Hepatocyte (in vitro differentiated cells): ENCODE results near the gene SLC19A2. TPM values are rescaled to one million over a fixed set of nuclear protein-coding genes. Genes with fewer than 3 reads are reported as not detected.
A peak's percentile ranks its signal among the peaks of the same experiment; 100 is the strongest.

Experiments used
- DNase-seq: peaks from one replicate; pipeline ENCODE4 v3.0.0-alpha.2; 2016; ENCODE audit warnings: low spot score
- H2AFZ ChIP-seq: fragments of 200-600 bp; sonication (generic); 2 replicates; pipeline ENCODE4 v1.6.0; 2016; ENCODE audit warnings: antibody characterized with exemption, mild to moderate bottlenecking
- H3K27ac ChIP-seq: fragments of 200-600 bp; sonication (generic); 2 replicates; pipeline ENCODE4 v1.5.1; 2016; ENCODE audit warnings: mild to moderate bottlenecking
- H3K27me3 ChIP-seq: fragments of 200-600 bp; sonication (generic); 2 replicates; pipeline ENCODE4 v1.6.1; 2016
- H3K36me3 ChIP-seq: fragments of 200-600 bp; sonication (generic); replicated peaks from 2 replicates; pipeline ENCODE4 v1.5.1; 2016; ENCODE audit warnings: low read depth; ENCODE audit not compliant: insufficient read depth
- H3K4me1 ChIP-seq: fragments of 200-600 bp; sonication (generic); 2 replicates; pipeline ENCODE4 v1.5.1; 2016; ENCODE audit warnings: mild to moderate bottlenecking, moderate library complexity; ENCODE audit not compliant: insufficient read depth
- H3K4me2 ChIP-seq: fragments of 200-600 bp; sonication (generic); 2 replicates; pipeline ENCODE4 v1.6.0; 2016
- H3K4me3 ChIP-seq: fragments of 200-600 bp; sonication (generic); 2 replicates; pipeline ENCODE4 v1.5.1; 2016; ENCODE audit warnings: mild to moderate bottlenecking
- H3K79me2 ChIP-seq: fragments of 200-600 bp; sonication (generic); 2 replicates; pipeline ENCODE4 v1.6.0; 2017; ENCODE audit warnings: mild to moderate bottlenecking
- H3K9me2 ChIP-seq: fragments of 200-600 bp; sonication (generic); replicated peaks from 2 replicates; pipeline ENCODE4 v1.6.0; 2017; ENCODE audit warnings: mild to moderate bottlenecking; ENCODE audit not compliant: insufficient read depth
- H3K9me3 ChIP-seq: fragments of 200-600 bp; sonication (generic); 2 replicates; pipeline ENCODE4 v1.5.1; 2016; ENCODE audit warnings: low read depth, mild to moderate bottlenecking
- H4K20me1 ChIP-seq: fragments of 200-600 bp; sonication (generic); 2 replicates; pipeline ENCODE4 v1.6.0; 2016; ENCODE audit warnings: mild to moderate bottlenecking; ENCODE audit not compliant: insufficient read depth, poor library complexity, severe bottlenecking
- CTCF ChIP-seq: fragments of 200-600 bp; sonication (generic); IDR thresholded peaks from 2 replicates; pipeline ENCODE4 v1.5.1; 2016; ENCODE audit warnings: antibody characterized with exemption, mild to moderate bottlenecking; ENCODE audit not compliant: poor library complexity
- EZH2 ChIP-seq: fragments of 200-600 bp; sonication (generic); IDR thresholded peaks from 2 replicates; pipeline ENCODE4 v1.6.1; 2016; ENCODE audit warnings: antibody characterized with exemption, mild to moderate bottlenecking, borderline replicate concordance
- EZH2phosphoT487 ChIP-seq: fragments of 200-600 bp; sonication (generic); IDR thresholded peaks from one replicate; pipeline ENCODE4 v1.6.1; 2018; ENCODE audit warnings: antibody characterized with exemption, mild to moderate bottlenecking, low read depth, moderate library complexity; ENCODE audit not compliant: unreplicated experiment, severe bottlenecking
- WGBS: methylation state at CpG from one replicate; pipeline ENCODE4 v1.1.6; 2016; ENCODE audit warnings: low lambda C conversion rate; ENCODE audit errors: missing lambda C conversion rate; 5-methylcytosine and 5-hydroxymethylcytosine counted together
- polyA plus RNA-seq: library from polyadenylated mRNA; unstranded; fragments of >200 nt; fragmentation: Nextera tagmentation; extraction: Ambion mirVana; gene quantifications from 2 replicates; pipeline ENCODE4 v1.2.1, GENCODE V29; 2016
- total RNA-seq: library from RNA; depleted of rRNA; stranded (reverse); fragments of >200 nt; gene quantifications from 2 replicates; pipeline ENCODE4 v1.2.3, GENCODE V29; 2014

The SLC19A2 gene
- total and polyA plus RNA-seq, 2 experiments from 2014 or later: 15.0 to 41.7 TPM

GRCh38 chr1:169511316-169512005 is 25.7 kb upstream of the SLC19A2 start:
- Histone ChIP-seq H3K4me2 (no peak overlapping the region), H3K27ac (no peak overlapping the region)

DNA sequence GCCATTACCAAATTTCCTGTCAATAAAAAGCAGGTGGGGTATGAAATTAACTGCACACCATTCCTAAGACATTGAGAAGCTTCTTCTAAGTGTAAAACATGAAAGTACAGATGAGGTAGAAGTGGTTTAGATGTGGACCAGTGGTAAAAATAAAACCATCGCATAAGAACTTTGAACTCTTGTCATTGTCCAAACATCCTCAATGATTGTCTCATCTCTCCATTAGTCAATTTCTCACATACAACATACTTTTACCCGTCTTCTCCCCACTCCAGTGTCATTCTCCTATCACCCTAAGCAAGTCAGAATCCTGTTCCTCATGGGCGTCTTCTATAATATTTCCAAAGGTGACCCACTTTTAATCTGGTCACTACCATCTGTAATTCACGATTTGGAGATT is 24.3 kb upstream of the SLC19A2 start:
- no peak overlapping the region for H3K4me2 ChIP-seq
- WGBS: 81% methylated on average over 4 of the region's 4 CpGs
- H3K36me3 ChIP-seq: no peaks in the 10 kb centered on the region
- no peak for TF ChIP-seq EZH2phosphoT487
- no peak for TF ChIP-seq CTCF
- TF ChIP-seq EZH2: no peak
- no peak for DNase-seq
- H3K4me3 ChIP-seq: no peak overlapping the region
- H3K27ac ChIP-seq: no peak overlapping the region
- no peaks in the 10 kb centered on the region for H3K9me3 ChIP-seq
- H4K20me1 ChIP-seq: no peaks in the 10 kb centered on the region
- H2AFZ ChIP-seq: no peak overlapping the region
- H3K27me3 ChIP-seq: no peaks in the 10 kb centered on the region
- no peaks in the 10 kb centered on the region for H3K9me2 ChIP-seq
- H3K79me2 ChIP-seq: no peaks in the 10 kb centered on the region
- H3K4me1 ChIP-seq: peaks cover 12% of the 10 kb centered on the region

More at GRCh38 chr1:169511316-169512005, 25.7 kb upstream of the SLC19A2 start:
- H2AFZ ChIP-seq: no peak overlapping the region
- peaks cover 12% of the 10 kb centered on the region for H3K4me1 ChIP-seq
- DNase-seq: no peak
- H3K36me3 ChIP-seq: no peaks in the 10 kb centered on the region
- no peaks in the 10 kb centered on the region for H3K79me2 ChIP-seq
- H3K27me3 ChIP-seq: no peaks in the 10 kb centered on the region
- TF ChIP-seq CTCF: no peak
- TF ChIP-seq EZH2phosphoT487: no peak
- TF ChIP-seq EZH2: no peak
- H3K4me3 ChIP-seq: no peak overlapping the region
- H3K9me2 ChIP-seq: no peaks in the 10 kb centered on the region
- 81% methylated on average over 3 of the region's 3 CpGs for WGBS
- H4K20me1 ChIP-seq: no peaks in the 10 kb centered on the region
- no peaks in the 10 kb centered on the region for H3K9me3 ChIP-seq

DNA sequence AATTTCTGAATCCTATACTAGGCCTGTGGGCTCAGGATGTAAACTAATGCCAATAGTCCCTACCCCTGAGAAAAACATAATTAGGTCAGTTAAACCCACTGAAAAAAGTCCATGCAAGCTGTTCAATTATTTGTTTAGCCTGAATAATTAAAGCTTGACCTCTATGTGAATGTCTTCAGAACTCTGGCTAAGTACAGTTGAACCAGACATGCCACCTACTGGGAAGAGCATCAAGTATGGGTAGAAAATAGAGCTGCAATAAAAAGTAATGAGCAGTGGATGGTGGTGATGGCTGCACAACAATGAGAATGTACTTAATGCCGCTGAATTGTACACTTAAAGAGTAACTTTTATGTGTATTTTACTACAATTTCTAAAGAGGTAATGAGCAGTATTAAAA is 23.6 kb upstream of the SLC19A2 start:
- no peak for DNase-seq
- Histone ChIP-seq H3K79me2 (no peaks in the 10 kb centered on the region), H3K4me1 (peaks cover 12% of the 10 kb centered on the region)

More for the DNA sequence above, 23.6 kb upstream of the SLC19A2 start:
- H3K4me2 ChIP-seq: no peak overlapping the region
- no peak overlapping the region for H2AFZ ChIP-seq
- H4K20me1 ChIP-seq: no peaks in the 10 kb centered on the region
- no peaks in the 10 kb centered on the region for H3K36me3 ChIP-seq
- no peak overlapping the region for H3K27ac ChIP-seq
- TF ChIP-seq CTCF (peak; percentile 20), EZH2 (no peak), EZH2phosphoT487 (no peak)
- 73% methylated on average over 1 of the region's 1 CpG for WGBS
- no peak overlapping the region for H3K4me3 ChIP-seq
- H3K9me3 ChIP-seq: no peaks in the 10 kb centered on the region
- no peaks in the 10 kb centered on the region for H3K27me3 ChIP-seq
- no peaks in the 10 kb centered on the region for H3K9me2 ChIP-seq
